MCF 10A (cell line): Measurements from ENCODE around the gene TSSK2. TPM values are rescaled to one million over a fixed set of nuclear protein-coding genes. Genes with fewer than 3 reads are reported as not detected.

Experiments used
- BruUV-seq: library from RNA; stranded (reverse); fragments of 400-500 nt; replicated peaks from 2 replicates; lab custom pipeline; 2021; lab: Mats Ljungman, UMichigan
- CTCF ChIA-PET: fragments of 300-600 bp; sonication (Branson Sonifier 250); formaldehyde crosslinking; extraction: SDS; loops from one replicate; lab custom pipeline; 2021; ENCODE audit warnings: antibody characterized with exemption, inconsistent platforms; lab: Yijun Ruan, JAX
- POLR2A ChIA-PET: fragments of 300-600, 350-650 bp; sonication (Branson Sonifier 250); formaldehyde crosslinking; extraction: SDS; loops from one replicate; lab custom pipeline; 2020; ENCODE audit warnings: antibody characterized with exemption, inconsistent platforms; lab: Yijun Ruan, JAX
- DNase-seq: peaks from one replicate; pipeline ENCODE4 v3.0.0-alpha.2; 2018; ENCODE audit not compliant: unreplicated experiment
- H3K27ac Mint-ChIP-seq: one replicate; pipeline ENCODE4 v1.8.0; 2022; ENCODE audit warnings: mild to moderate bottlenecking, low read depth, mixed read lengths; ENCODE audit not compliant: unreplicated experiment
- H3K27me3 Mint-ChIP-seq: one replicate; pipeline ENCODE4 v1.8.0; 2022; ENCODE audit warnings: mixed read lengths; ENCODE audit not compliant: insufficient read depth, unreplicated experiment
- H3K36me3 Mint-ChIP-seq: one replicate; pipeline ENCODE4 v1.8.0; 2022; ENCODE audit warnings: mild to moderate bottlenecking, moderate library complexity, mixed read lengths; ENCODE audit not compliant: insufficient read depth, unreplicated experiment
- H3K4me1 Mint-ChIP-seq: one replicate; pipeline ENCODE4 v1.8.0; 2022; ENCODE audit warnings: mixed read lengths; ENCODE audit not compliant: insufficient read depth, unreplicated experiment
- H3K4me3 Mint-ChIP-seq: one replicate; pipeline ENCODE4 v1.8.0; 2022; ENCODE audit warnings: mild to moderate bottlenecking, moderate library complexity, mixed read lengths; ENCODE audit not compliant: unreplicated experiment
- H3K9me3 Mint-ChIP-seq: one replicate; pipeline ENCODE4 v1.8.0; 2022; ENCODE audit warnings: mixed read lengths; ENCODE audit not compliant: unreplicated experiment
- intact Hi-C: fragments of 100-400 bp; cut with micrococcal nuclease; formaldehyde crosslinking; loops from 2 replicates; pipeline ENCODE4 v1.14.1; 2022
- total RNA-seq: library from RNA; stranded (reverse); gene quantifications from 2 replicates; pipeline ENCODE4 v1.2.3, GENCODE V29; 2022
- TF ChIP-seq, protein P1 (sequence below): fragments of 200-600 bp; IDR thresholded peaks from one replicate; pipeline ENCODE4 v1.8.0; 2022; ENCODE audit warnings: antibody characterized with exemption, mild to moderate bottlenecking; ENCODE audit not compliant: unreplicated experiment

The TSSK2 gene
- total RNA-seq, 1 experiment from 2014 or later = not detected

DNA sequence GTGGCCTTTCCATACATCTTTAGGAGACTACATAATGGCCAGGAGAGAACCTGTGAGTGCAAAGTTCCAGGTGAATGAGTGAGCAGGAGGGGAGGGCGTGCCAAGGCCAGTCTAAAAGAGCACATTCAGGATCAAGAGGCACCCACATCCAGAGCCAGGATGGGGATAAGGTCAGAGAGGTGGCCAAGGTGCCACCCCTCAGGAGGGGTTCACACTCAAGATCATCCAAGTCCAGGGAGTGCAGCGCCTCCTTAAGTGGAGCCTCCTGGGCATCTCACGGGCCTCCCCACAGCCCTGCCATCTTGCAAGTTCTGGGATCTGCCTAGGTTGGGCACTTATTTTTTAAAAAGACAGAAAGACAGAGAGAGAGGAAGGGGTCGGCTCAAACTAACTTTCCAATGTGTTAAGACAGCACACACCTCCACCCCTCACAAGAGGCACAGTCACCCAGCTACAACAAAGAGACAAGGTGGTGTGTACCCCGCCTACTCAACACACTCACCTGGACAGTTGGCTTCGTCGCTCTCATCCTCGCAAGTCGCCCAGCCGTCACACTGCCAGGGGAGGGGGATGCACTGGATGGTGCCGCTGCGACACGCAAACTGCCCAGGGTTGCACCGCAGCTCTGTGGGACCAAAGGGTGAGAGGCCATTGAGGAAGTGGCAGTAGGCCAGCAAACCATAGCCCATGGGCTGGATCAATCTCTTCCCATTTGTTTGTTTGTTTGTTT is 42.1 kb upstream of the TSSK2 start:
- ChIA-PET POLR2A (no interaction called here), CTCF (interaction anchor here (0.6 to 1.0 kb wide), 3 partner anchors 26 to 51 kb away, joined by 3 read pairs; partner anchors contain the start of gene DGCR2)
- intact Hi-C loops = no loop called here
- BruUV-seq = no TSS peak
- peaks cover 36% of the 10 kb centered on the region for H3K36me3 Mint-ChIP-seq
- DNase-seq = no peak
- peaks cover 5% of the 10 kb centered on the region for H3K4me1 Mint-ChIP-seq
- H3K27me3 Mint-ChIP-seq = no peaks in the 10 kb centered on the region
- H3K4me3 Mint-ChIP-seq = no peak overlapping the region
- no peak overlapping the region for H3K27ac Mint-ChIP-seq
- no peaks in the 10 kb centered on the region for H3K9me3 Mint-ChIP-seq
- TF ChIP-seq, protein P1, sequence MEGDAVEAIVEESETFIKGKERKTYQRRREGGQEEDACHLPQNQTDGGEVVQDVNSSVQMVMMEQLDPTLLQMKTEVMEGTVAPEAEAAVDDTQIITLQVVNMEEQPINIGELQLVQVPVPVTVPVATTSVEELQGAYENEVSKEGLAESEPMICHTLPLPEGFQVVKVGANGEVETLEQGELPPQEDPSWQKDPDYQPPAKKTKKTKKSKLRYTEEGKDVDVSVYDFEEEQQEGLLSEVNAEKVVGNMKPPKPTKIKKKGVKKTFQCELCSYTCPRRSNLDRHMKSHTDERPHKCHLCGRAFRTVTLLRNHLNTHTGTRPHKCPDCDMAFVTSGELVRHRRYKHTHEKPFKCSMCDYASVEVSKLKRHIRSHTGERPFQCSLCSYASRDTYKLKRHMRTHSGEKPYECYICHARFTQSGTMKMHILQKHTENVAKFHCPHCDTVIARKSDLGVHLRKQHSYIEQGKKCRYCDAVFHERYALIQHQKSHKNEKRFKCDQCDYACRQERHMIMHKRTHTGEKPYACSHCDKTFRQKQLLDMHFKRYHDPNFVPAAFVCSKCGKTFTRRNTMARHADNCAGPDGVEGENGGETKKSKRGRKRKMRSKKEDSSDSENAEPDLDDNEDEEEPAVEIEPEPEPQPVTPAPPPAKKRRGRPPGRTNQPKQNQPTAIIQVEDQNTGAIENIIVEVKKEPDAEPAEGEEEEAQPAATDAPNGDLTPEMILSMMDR = no peak

DNA sequence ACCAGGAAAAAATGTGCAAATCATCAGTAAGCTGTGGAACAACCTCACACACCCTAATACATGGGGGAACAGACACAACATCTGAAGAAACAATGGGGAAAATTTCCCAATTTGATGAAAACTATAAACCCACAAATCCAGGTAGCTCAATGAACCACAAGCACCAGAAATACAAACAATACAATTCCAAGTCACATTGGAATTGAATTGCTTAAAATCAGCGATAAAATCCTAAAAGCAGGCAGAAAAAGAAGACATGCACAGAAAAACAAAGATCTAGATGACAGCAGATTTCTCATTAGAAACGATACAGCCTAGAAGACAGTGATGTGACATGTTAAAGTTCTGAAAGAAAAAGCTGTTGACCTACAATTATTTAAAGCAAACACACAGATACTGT is 40.9 kb upstream of the TSSK2 start:
- BruUV-seq = no TSS peak
- H3K4me3 Mint-ChIP-seq = no peak overlapping the region
- no peaks in the 10 kb centered on the region for H3K9me3 Mint-ChIP-seq
- H3K27me3 Mint-ChIP-seq = no peaks in the 10 kb centered on the region
- peaks cover 33% of the 10 kb centered on the region for H3K36me3 Mint-ChIP-seq
- TF ChIP-seq, protein P1 = no peak
- no peak for DNase-seq
- ChIA-PET CTCF (interaction anchor here (0.9 kb wide), 1 partner anchor 25 kb away, joined by 3 read pairs; no protein-coding TSS in a partner anchor), POLR2A (interaction anchor here (0.7 to 0.8 kb wide), 2 partner anchors 8 to 24 kb away, joined by 3 read pairs; no protein-coding TSS in a partner anchor)
- H3K27ac Mint-ChIP-seq = no peak overlapping the region
- peaks cover 5% of the 10 kb centered on the region for H3K4me1 Mint-ChIP-seq
- intact Hi-C loops = no loop called here

DNA sequence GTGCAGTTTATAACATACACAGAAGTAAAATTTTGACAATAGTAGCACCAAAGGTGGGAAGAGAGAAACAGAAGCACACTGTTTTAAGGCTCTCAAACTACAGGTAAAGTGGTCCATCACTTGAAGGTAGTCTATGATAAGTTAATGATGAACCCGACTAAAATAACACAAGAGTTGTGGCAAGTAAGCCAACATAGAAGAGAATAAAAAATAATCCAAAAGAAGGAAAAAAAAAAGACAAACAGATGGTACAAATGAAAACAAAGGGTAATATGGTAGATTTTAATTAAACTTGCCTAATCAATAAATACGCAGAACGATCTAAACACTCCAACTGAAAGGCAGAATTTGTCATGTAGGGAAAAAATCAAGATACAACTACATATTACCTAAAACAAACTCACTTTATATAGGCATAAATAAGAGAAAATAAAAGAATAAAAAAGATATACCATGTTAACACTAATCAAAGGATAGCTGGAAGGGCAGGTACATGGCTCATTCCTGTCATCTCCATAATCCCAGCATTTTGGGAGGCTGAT is 40.5 kb upstream of the TSSK2 start:
- ChIA-PET POLR2A (interaction anchor here (0.7 kb wide), 1 partner anchor 24 kb away, joined by 3 read pairs; no protein-coding TSS in a partner anchor), CTCF (interaction anchor here (1.4 kb wide), 1 partner anchor 54 kb away, joined by 4 read pairs; the partner anchor contains the start of gene ESS2)
- Mint-ChIP-seq H3K4me1 (peaks cover under 1% of the 10 kb centered on the region), H3K36me3 (peaks cover 32% of the 10 kb centered on the region), H3K27ac (no peak overlapping the region), H3K27me3 (no peaks in the 10 kb centered on the region), H3K9me3 (no peaks in the 10 kb centered on the region), H3K4me3 (no peak overlapping the region)
- no TSS peak for BruUV-seq
- intact Hi-C loops = no loop called here
- TF ChIP-seq, protein P1 = no peak
- no peak for DNase-seq

DNA sequence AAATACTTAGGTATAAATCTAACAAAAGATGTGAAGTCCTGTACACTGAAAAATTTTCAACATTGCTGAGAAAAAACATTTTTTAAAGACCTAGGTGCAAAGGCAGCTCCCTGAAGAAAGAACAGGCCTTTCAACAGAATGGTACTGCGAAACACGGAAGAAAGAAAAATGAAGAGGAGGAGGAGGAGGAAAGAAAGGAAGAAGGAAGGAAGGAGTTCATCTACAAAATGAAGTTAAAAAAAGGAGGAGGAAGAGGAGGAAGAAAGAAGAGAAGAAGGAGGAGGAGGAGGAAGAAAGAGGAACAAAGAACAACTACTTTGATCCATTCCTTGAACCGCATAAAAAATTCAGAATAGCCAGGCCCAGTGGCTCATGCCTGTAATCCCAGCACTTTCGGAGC is 38.4 kb upstream of the TSSK2 start:
- no peak for DNase-seq
- POLR2A ChIA-PET = no interaction called here
- BruUV-seq = no TSS peak
- Mint-ChIP-seq H3K4me1 (no peaks in the 10 kb centered on the region), H3K9me3 (no peaks in the 10 kb centered on the region), H3K27me3 (no peaks in the 10 kb centered on the region), H3K4me3 (no peak overlapping the region), H3K27ac (no peak overlapping the region), H3K36me3 (peaks cover 34% of the 10 kb centered on the region)
- TF ChIP-seq, protein P1 = no peak
- intact Hi-C loops = no loop called here
- CTCF ChIA-PET = interaction anchor here (0.6 kb wide), 1 partner anchor 9 kb away, joined by 3 read pairs; no protein-coding TSS in a partner anchor
